Stimulated activated naive CD4-positive, alpha-beta T cell (primary cell): Measurements from ENCODE around the gene TMEM255B.

ENCODE experiments used
- DNase-seq, 6 experiments: peaks; one replicate each; lab custom pipeline; 2025; lab: John Stamatoyannopoulos, UW

Gene TMEM255B

GRCh38 chr13:113849546-113849945 lies 90.5 kb downstream of the TMEM255B start:
- no peak for DNase-seq

DNA sequence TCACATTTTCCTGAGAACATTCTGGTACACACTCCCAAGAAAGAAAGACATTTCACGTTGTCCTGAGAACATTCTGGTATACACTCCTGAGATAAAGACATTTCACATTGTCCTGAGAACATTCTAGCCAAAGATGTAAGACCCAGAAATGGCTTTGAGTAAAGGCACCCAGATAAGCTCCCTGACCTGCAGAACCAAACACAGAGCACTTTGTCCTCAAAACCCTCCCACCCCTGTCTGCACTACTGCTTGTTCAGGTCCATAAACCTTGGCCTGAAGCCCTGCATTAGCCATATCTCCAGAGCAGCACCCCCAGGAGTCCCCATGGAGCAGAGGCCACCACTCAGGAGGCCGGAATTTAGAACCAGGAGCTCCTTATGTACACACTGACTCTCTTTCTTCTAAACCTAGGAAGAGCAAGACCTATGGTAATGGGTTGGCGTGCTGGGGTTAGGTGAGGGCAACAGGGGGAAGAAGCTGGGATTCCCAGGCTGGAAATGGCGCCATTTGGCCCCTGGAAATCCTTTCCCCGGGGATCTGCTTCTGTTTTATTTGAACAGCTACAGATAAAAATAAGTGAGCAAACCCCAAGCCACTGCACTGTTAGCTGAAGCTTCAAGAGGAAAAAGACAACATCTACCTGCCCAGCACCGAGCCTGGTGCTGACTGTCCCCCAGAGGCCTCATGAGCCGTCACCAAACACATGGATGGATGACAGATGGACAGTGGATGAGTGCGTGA lies 91.1 kb downstream of the TMEM255B start:
- DNase-seq = no peak

DNA sequence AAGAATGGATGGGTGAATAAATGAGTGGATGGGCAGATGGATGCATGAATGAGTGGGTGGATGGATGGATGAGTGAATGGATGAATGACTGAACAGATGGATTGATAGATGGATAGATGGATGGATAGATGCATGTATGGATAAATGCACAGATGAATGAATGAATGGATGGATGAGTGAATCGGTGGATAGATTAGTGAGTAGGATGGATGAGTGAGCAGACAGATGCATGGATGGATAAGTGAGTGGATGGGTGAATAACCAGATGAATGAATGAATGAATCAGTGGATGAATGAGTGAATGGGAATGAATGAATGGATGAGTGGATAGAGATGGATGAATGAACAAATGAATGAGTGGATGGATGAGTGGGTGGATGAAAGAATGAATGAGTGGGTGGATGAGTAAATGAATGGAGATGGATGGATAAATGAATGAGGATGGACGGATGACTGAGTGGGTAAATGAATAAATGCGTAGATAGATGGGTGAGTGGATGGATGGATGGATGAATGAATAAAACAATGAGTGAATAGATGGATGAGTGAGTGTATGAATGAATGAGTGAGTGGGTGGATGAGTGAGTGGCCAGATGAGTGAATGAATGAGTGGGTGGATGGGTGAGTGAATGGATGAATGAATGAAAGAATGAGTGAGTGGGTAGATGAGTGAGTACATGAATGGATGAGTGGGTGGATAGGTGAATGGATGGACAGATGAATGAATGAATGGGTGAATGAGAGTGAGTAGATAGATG lies 91.9 kb downstream of the TMEM255B start:
- DNase-seq = no peak

- no peak for DNase-seq
Measured at GRCh38 chr13:113851480-113851803, 92.4 kb downstream of the TMEM255B start.

- no peak for DNase-seq
Measured at GRCh38 chr13:113851826-113852535, 93.0 kb downstream of the TMEM255B start.

DNA sequence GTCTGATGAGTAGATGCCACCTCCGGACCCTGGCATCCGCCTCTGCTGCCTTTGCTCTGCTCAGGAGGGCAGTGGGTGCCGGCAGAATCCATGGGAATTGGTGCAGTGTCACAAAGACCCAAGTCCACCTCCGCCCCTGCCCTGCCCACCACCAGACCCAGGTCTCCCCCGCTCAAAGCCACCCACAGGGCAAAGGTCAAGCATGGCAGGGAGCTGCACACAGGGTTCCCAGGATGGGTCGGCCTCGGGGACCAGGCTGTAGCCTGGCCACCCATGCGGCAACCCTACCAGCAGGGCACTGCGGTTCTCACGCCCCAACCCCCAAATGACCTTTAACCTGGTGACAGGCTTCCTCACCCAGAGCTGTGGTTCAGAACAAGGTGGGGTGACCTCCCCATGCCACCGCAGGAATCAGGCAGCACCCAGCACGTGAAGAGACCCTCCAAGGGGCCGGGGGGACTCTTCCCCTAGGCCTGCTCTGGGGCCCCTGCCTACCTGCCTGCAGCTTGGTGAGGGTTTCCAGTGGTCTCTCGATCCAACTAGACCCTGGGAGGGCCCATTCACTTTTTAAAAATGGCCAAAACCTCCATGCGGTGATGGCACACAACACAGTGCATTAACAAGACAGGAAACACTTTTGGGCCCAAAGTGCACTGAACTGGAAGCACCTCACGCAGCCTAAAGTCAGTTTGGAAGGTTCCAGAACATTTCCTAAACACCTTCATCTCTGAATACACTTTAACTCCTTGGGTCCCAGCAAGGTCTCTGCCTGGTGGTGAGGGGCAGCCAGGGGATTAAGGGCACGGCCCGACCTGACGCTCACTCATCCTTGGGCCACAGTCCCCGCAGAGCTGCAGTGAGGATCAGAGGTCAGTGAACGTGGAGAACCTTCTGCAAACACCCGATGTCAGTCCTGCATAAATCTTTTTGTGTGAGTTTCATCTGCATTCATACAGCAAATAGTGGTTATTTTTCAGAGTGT lies 93.8 kb downstream of the TMEM255B start:
- no peak for DNase-seq

DNA sequence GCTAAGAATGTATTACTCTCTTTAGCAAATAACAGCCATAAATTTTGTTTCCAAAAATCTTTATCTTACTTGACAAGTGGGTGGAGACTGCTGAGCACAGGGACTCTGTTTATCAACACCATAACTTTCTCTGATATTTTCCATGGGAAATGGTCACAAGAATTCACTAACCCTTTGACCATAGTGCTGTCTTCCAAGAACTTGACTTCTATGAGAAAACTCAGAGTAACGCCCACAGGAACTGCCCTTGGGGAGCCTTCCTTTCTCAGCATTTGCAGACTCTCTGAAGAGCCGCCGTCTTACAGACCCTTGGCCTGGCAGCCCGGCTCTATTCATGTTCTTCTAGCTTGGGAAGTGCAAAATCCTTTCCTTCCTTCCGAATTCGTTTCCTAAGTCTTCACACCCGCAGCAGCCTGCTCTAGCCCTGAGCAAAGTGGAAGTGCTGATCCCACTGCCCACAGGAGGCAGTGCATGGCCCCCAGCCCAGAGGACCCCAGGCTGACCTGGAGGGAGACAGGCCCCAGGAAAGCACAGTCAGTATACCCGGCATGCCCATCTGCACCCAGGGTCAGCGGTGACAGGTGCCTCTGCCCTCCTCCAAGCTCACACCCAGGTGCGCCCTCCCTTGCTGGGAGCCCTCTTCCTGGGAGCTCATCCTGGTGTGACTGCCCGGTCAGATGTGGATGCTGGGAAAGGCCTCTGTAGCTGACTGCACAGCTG lies 94.7 kb downstream of the TMEM255B start:
- no peak for DNase-seq

DNA sequence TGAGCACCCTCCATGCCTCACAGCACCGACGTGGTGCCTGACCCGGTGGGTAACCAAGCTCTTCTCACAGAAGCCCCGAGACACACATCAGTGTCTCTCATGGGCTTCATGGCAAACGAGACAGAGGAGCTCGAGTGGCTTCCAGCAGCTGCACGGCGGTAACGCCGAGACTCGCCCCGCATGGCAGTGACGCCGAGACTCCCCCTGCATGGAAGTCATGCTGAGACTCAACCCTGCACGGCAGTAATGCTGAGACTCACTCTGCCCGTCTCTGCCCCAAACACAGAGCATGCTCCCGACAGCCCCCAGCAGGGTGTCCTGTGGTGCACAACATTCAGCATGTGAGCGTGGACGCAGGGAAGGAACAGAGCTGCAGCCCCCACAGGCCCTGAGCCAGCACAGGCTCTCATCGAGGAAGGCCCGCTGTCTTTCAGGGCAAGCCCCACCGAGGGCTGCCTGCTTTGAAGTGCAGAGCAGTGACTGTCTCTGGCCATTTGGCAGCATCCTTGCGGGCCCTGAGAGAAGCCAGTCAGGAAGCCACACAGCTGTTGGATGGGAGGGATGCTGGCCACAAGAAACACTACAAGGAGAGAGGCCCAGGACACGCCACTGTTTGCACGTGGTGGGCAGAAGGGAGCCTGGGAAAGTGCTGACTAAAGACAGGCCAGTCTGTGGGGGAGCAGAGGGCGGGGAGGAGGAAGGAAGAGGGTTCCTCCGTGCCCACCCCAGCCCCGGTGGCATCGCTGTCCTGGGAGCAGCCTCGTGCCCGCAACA lies 95.4 kb downstream of the TMEM255B start:
- DNase-seq = no peak

GRCh38 chr13:113855012-113855921 lies 96.2 kb downstream of the TMEM255B start:
- DNase-seq = no peak

- no peak for DNase-seq
Measured at GRCh38 chr13:113855931-113856715, 97.1 kb downstream of the TMEM255B start.

DNA sequence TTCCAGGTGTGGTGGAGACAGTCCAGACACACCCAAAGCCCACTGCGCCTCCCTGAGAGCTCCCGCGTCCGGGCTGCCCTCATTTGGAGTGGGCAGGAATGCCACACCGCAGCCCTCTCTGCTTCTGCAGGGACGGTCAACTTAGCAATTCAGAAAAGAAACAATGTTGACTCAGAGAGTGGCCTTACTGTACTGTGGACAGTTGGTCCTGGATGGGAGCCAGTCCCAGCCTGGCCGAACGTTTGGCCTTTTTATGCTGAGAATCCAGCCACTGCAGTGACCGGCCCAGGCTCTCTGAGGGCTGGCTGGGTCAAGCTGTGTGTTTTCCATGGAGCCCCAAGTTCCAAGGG lies 97.7 kb downstream of the TMEM255B start:
- no peak for DNase-seq

DNA sequence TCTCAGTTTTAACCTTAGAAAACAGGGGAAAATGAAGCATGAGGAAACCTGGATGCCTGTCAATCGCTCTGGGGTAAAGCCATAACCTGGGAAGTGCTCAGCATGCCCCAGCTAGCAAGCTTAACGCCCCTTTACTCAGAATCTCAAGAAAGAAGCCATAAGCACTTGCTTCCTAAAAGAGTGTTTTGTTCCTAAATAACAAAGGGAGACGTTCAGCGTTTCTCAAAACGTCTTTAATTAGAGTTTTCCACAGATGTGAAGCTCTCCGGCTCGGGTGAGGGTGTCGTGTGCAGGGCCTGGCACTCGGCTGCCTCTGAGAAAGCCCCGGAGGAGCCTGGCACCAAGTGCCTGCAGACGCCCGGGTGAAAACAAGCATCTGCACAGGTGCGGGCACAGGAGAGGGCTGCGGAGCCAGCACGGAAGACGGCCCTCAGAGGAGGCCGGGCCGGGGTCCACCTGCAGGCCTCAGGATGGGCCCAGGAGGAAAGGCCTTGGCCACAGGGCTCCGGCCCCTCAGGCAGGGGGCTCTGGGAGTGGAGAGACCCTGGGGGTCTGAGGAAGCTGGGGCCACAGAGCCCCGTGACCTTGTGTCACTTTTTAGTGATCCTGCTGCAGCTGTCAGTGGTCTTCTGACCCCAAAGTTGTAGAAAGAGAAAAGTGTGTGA lies 98.6 kb downstream of the TMEM255B start:
- no peak for DNase-seq

DNA sequence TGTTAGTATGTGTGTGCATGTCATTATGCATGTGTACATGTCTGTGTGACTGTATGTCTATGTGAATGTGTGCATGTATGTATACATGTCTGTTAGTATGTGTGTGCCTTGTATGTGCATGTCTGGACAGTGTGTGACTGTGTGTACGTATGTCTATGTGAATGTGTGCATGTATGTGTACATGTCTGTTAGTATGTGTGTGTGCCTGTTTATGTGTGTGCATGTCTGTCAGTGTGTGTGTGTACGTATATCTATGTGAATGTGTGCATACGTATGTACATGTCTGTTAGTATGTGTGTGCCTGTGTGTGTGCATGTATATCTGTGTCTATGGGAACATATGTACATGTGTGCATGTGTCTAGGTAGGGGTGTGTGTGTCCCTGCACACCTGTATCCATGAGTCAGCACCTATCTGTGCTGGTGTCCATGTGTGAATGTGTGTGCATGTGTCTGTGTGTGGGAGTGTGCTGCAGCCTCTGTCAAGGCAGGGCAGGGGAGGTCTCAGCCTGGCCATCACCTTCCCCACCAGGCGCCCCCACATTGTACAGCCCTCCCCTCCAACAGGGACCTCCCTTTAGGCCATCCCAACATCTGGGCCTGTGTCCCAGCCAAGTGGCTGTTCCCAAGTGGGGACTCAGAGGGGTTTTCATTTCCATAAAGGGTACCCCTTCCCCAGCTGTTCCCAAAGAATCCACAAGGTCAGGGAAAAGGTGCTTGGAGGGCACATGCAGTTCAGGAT lies 100.5 kb downstream of the TMEM255B start:
- no peak for DNase-seq

DNA sequence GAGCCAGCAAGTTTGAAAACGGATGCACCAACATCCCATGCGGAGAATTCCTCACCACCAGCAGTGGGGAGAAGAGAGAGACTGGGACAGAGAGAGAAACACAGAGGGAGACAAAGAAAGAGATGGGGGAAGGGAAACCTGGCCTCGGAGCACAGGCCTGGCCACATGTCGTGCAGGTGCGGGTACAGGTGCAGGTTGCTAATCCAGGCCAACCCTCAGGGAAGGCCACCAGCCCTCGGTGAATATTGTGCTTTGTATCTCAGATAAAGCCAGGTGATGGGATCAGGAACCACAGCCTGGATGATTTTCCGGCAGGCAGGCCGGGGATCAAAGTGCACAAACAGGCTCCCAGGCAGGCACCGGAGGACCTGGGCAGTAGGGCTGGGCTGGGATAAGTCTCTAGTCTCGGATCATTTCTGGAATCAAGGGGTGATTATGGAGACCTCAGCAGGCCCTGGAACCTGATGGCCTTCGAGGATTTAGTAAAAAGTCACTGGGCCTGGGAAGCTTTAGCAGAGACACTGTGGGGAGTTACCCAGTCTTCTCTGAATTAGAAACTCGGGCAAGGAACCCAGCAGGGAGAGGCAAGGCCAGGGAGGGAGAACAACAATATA lies 101.1 kb downstream of the TMEM255B start:
- DNase-seq = no peak

DNA sequence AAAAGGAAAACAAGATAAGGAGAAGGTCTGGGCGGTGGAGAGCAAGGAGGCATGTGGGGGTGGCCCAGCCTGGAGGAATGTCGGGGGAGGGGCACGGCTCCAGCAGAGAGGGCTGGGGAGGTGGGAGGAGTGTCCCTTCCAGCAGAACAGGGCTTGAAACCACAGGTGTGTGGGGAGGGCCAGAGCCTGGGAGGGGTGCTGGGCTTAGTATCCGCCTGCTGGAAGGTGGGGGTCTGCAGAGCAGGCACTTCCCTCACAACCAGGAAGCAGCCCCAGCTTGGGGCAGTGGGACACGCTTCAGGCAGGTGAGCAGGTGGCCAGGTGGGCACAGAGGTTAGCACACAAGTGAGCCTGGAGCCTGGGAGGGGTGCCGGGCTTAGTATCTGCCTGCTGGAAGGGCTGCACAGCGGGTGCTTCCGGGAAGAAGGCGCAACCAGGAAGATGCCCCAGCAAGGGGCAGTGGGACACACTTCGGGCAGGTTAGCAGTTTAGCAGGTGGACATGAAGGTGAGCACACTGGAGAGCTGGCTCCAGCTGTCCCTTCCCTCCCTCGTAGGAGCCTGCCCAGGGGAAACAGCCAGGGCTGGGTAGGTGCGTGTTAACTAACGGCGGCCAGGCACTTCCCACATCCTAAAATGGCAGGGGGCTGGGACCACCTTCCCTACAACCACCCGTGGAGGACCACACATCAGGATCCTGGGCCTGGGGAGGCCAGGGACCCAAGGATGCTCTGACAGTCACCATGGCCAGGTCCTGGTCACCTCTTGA lies 101.8 kb downstream of the TMEM255B start:
- DNase-seq = no peak

DNA sequence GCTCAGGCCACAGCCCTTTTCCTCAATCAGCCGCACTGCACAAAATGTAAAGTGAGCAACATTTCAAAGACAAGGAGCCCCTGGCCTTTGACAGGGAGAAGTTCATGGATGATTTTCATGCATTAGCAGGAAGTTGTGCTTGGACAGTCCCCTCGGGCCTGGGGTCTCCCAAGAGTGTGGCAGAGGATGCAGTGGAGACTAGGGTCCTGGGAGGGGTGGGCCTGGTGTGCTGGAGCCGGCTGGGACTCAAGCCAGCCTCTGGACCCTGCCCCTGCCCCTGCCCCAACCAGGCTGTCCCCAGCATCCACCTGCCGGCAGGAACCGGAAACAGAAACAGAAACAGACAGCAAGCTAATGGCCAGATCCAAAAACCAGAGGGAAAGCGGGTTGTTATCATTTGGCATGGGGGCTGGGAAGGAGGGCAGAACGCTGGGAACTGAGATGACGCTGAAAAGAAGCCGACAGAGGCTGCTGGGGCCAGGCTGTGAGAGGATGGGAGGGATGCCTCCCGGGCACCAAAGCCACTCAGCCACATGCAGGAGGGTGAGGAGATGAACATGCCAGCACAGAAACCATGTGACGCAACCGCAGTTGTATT lies 102.5 kb downstream of the TMEM255B start:
- no peak for DNase-seq
